WTC11 (cell line): ENCODE data around the gene ACTN1.

ENCODE experiments used
- JUN ChIP-seq: sonication (generic); formaldehyde crosslinking; IDR thresholded peaks from 2 replicates; pipeline ENCODE4 v1.8.0; 2023; ENCODE audit warnings: mild to moderate bottlenecking, missing genetic modification reagents
- MXD4 ChIP-seq: fragments of 250-450 bp; sonication (Bioruptor Pico); IDR thresholded peaks from 2 replicates; pipeline ENCODE4 v1.8.0; 2021; ENCODE audit warnings: mild to moderate bottlenecking, moderate library complexity, borderline replicate concordance
- NR1H2 ChIP-seq: sonication (generic); formaldehyde crosslinking; IDR thresholded peaks from 2 replicates; pipeline ENCODE4 v1.9.0; 2021; ENCODE audit warnings: mild to moderate bottlenecking, moderate library complexity, missing genetic modification reagents
- TF ChIP-seq, protein P1 (sequence below): fragments of 200-600 bp; IDR thresholded peaks from 2 replicates; pipeline ENCODE4 v1.8.0; 2022; ENCODE audit warnings: antibody characterized with exemption
- TF ChIP-seq, protein P2 (sequence below): sonication (generic); formaldehyde crosslinking; IDR thresholded peaks from 2 replicates; pipeline ENCODE4 v1.8.1; 2022; ENCODE audit warnings: low read depth, missing genetic modification reagents, borderline replicate concordance
- TF ChIP-seq, protein P3 (sequence below): sonication (generic); formaldehyde crosslinking; IDR thresholded peaks from 2 replicates; pipeline ENCODE4 v1.8.1; 2023; ENCODE audit warnings: mild to moderate bottlenecking, missing genetic modification reagents, moderate library complexity
- TF ChIP-seq, protein P4 (sequence below): sonication (generic); formaldehyde crosslinking; conservative IDR thresholded peaks from 2 replicates; pipeline ENCODE4 v1.8.1; 2022; ENCODE audit warnings: mild to moderate bottlenecking, missing genetic modification reagents

DNA sequence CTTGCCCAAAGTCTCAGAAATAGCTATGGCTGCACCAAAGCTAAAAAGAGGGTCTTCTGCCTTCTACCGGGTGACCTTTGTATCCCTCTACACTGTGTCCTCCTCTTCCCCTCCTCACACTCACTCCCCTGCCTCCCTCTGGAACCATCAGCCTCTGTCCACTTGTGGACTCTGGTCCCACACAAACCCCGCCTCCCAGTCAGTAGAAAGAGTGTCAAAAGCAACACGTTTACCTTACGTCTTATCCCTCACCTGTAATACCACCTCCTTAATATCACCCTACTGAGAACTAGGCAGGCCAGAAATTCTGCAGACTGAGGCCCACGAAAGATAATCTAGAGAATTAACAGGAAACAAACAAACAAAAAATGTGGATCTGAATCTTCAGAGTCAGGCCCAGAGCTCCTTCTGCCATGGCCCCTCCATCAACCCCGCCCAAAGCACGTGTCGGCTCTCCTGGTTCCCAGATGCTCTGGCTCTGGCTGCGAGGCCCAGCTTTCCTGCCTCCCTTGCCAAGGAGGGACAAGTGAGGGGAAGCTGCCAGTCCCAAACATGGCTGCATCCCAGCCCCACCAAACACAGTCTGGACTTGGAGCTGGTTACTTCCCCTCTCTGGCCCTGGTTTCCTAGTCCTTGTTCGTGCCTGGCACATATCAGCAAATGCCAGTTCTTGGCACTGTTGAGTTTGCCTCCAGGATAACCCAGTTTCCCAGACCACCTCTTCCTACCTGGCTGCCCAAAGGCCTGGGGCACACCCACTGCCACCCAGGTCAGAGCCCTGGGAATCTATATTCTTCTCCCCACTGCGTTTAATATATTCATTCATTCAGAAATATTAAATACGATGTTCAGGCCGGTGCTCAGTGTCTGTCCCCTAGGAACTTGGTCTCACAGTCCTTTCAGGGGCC lies 2.7 kb downstream of the ACTN1 start:
- TF ChIP-seq, protein P1, sequence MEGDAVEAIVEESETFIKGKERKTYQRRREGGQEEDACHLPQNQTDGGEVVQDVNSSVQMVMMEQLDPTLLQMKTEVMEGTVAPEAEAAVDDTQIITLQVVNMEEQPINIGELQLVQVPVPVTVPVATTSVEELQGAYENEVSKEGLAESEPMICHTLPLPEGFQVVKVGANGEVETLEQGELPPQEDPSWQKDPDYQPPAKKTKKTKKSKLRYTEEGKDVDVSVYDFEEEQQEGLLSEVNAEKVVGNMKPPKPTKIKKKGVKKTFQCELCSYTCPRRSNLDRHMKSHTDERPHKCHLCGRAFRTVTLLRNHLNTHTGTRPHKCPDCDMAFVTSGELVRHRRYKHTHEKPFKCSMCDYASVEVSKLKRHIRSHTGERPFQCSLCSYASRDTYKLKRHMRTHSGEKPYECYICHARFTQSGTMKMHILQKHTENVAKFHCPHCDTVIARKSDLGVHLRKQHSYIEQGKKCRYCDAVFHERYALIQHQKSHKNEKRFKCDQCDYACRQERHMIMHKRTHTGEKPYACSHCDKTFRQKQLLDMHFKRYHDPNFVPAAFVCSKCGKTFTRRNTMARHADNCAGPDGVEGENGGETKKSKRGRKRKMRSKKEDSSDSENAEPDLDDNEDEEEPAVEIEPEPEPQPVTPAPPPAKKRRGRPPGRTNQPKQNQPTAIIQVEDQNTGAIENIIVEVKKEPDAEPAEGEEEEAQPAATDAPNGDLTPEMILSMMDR, result no peak
- TF ChIP-seq NR1H2 (CRISPR knock-in tag), result no peak
- TF ChIP-seq, protein P2, sequence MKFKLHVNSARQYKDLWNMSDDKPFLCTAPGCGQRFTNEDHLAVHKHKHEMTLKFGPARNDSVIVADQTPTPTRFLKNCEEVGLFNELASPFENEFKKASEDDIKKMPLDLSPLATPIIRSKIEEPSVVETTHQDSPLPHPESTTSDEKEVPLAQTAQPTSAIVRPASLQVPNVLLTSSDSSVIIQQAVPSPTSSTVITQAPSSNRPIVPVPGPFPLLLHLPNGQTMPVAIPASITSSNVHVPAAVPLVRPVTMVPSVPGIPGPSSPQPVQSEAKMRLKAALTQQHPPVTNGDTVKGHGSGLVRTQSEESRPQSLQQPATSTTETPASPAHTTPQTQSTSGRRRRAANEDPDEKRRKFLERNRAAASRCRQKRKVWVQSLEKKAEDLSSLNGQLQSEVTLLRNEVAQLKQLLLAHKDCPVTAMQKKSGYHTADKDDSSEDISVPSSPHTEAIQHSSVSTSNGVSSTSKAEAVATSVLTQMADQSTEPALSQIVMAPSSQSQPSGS, result no peak
- TF ChIP-seq, protein P3, sequence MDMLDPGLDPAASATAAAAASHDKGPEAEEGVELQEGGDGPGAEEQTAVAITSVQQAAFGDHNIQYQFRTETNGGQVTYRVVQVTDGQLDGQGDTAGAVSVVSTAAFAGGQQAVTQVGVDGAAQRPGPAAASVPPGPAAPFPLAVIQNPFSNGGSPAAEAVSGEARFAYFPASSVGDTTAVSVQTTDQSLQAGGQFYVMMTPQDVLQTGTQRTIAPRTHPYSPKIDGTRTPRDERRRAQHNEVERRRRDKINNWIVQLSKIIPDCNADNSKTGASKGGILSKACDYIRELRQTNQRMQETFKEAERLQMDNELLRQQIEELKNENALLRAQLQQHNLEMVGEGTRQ (CRISPR knock-in tag), result no peak
- TF ChIP-seq MXD4 (CRISPR knock-in tag), result no peak
- TF ChIP-seq, protein P4, sequence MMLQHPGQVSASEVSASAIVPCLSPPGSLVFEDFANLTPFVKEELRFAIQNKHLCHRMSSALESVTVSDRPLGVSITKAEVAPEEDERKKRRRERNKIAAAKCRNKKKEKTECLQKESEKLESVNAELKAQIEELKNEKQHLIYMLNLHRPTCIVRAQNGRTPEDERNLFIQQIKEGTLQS (CRISPR knock-in tag), result no peak
- TF ChIP-seq JUN (CRISPR knock-in tag), result no peak
